ENCODE data around the gene CDK4. TPM values are rescaled to one million over a fixed set of nuclear protein-coding genes. Genes with fewer than 3 reads are reported as not detected.

Gene CDK4
- total RNA-seq, 1 experiment from 2014 or later = 218 TPM

DNA sequence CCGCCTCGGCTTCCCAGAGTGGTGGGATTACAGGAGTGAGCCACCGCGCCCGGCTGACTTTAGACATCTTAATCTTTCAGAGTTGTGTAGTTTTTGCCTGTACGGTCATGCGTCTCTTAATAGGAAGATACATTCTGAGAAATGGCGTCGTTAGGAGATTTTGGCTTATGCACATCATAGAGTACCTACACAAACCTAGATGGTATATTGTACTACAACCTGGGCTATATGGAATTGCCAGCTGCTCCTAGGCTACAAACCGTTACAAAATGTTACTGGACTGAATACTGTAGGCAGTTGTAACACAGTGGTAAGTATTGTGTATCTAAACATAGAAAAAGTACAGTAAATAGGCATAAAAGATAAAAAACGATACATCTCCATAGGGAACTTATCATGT is 31.8 kb upstream of the CDK4 start:
- Histone ChIP-seq H2AFZ (ENCODE audit: low read length) (no peak overlapping the region), H3T11ph (ENCODE audit: low read length) (no peak overlapping the region), H3K27ac (ENCODE audit: insufficient read length, low read depth, low read length) (no peak overlapping the region), H3K56ac (ENCODE audit: insufficient read length, low read depth, low read length) (no peak overlapping the region), H3K18ac (ENCODE audit: insufficient read length, low read depth, low read length) (no peak overlapping the region), H3K23me2 (ENCODE audit: insufficient read length, low read depth, low read length, poor library complexity, severe bottlenecking) (peaks cover 5% of the 10 kb centered on the region), H4K8ac (replicated peaks; ENCODE audit: insufficient read length, low read depth, low read length) (no peak overlapping the region), H2BK120ac (ENCODE audit: low read depth, low read length, poor library complexity, severe bottlenecking) (no peak overlapping the region), H4K20me1 (ENCODE audit: control insufficient read depth, insufficient read depth, insufficient read length) (no peaks in the 10 kb centered on the region), H4K5ac (ENCODE audit: insufficient read length, low read depth, low read length) (no peak overlapping the region), H3K27me3 (ENCODE audit: insufficient read depth, low read length) (no peaks in the 10 kb centered on the region), H3K9ac (ENCODE audit: extremely low read depth, insufficient read length, low read length) (no peak overlapping the region), H3K4ac (ENCODE audit: low read depth, low read length) (no peak overlapping the region), H3K23ac (ENCODE audit: insufficient read length, low read depth, low read length) (no peak overlapping the region), H3K14ac (ENCODE audit: insufficient read depth, low read length) (no peak overlapping the region), H3K79me2 (ENCODE audit: insufficient read depth, low read length) (no peaks in the 10 kb centered on the region; the same call in 1 of the 2 replicates), H2AK5ac (ENCODE audit: insufficient read length, low read length) (no peak overlapping the region), H2BK20ac (ENCODE audit: low read depth, low read length, poor library complexity, severe bottlenecking) (no peak overlapping the region), H2BK12ac (ENCODE audit: insufficient read length, low read depth, low read length) (no peak overlapping the region), H2BK15ac (ENCODE audit: low read depth, low read length) (no peak overlapping the region), H4K91ac (ENCODE audit: insufficient read length, low read depth, low read length) (no peak overlapping the region), H3K9me3 (ENCODE audit: control insufficient read depth, low read depth, low read length) (no peaks in the 10 kb centered on the region), H3K4me1 (ENCODE audit: insufficient read depth, low read length) (no peaks in the 10 kb centered on the region), H2BK5ac (ENCODE audit: insufficient read length, low read length) (no peak overlapping the region), H3K4me2 (ENCODE audit: insufficient read depth, insufficient read length, low read length) (no peak overlapping the region), H3K79me1 (ENCODE audit: insufficient read depth, low read depth, low read length, poor library complexity, severe bottlenecking) (no peaks in the 10 kb centered on the region)
- no CpG with 5 or more reads among the region's 11 CpGs for WGBS (ENCODE audit: extremely low coverage, insufficient read length, low lambda C conversion rate)
- H3K9me3 Mint-ChIP-seq = peaks cover 0 to 3% of the 10 kb centered on the region in 2 experiments; a peak in 2 of 5 replicates
- TF ChIP-seq, protein P1, sequence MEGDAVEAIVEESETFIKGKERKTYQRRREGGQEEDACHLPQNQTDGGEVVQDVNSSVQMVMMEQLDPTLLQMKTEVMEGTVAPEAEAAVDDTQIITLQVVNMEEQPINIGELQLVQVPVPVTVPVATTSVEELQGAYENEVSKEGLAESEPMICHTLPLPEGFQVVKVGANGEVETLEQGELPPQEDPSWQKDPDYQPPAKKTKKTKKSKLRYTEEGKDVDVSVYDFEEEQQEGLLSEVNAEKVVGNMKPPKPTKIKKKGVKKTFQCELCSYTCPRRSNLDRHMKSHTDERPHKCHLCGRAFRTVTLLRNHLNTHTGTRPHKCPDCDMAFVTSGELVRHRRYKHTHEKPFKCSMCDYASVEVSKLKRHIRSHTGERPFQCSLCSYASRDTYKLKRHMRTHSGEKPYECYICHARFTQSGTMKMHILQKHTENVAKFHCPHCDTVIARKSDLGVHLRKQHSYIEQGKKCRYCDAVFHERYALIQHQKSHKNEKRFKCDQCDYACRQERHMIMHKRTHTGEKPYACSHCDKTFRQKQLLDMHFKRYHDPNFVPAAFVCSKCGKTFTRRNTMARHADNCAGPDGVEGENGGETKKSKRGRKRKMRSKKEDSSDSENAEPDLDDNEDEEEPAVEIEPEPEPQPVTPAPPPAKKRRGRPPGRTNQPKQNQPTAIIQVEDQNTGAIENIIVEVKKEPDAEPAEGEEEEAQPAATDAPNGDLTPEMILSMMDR (conservative IDR thresholded peaks at IDR 0.05) = no peak
- H3K36me3 Mint-ChIP-seq (ENCODE audit: insufficient read depth in 1 of 3, low read depth in 3 of 3) = peaks cover 23 to 44% (median 32%) of the 10 kb centered on the region in 3 experiments
- H3K4me1 Mint-ChIP-seq = peaks cover 4 to 7% of the 10 kb centered on the region in 2 experiments
- no peak for DNase-seq
- H3K4me3 Mint-ChIP-seq = peak overlapping the region; percentile 77 to 100
- no peak overlapping the region for H3K27ac Mint-ChIP-seq
- no peaks in the 10 kb centered on the region for H3K27me3 Mint-ChIP-seq (ENCODE audit: low read depth)

Data from H9 (cell line).